ENCODE results near the gene DNM3.
A peak's percentile ranks its signal among the peaks of the same experiment; 100 is the strongest.

The DNM3 gene

GRCh38 chr1:172140072-172140471 is 298.8 kb downstream of the DNM3 start:
- H3K9ac ChIP-seq (ENCODE audit: low read length), result no peak overlapping the region
- no peak overlapping the region for H3K27ac ChIP-seq (ENCODE audit: low read depth, low read length)
- H3K4me1 ChIP-seq (ENCODE audit: control insufficient read depth, insufficient read depth, low read length), result 0 out of 2 replicates have a peak, but pooled peaks cover 3% of the 10 kb centered on the region
- H3K36me3 ChIP-seq (ENCODE audit: control insufficient read depth, insufficient read depth, low read length), result no peaks in the 10 kb centered on the region
- no peaks in the 10 kb centered on the region for H3K9me3 ChIP-seq (ENCODE audit: control insufficient read depth, insufficient read depth, low read depth, low read length)
- H3K4me3 ChIP-seq (ENCODE audit: low read depth, low read length), result no peak overlapping the region
- H3K27me3 ChIP-seq (ENCODE audit: control insufficient read depth, insufficient read depth, low read length), result no peaks in the 10 kb centered on the region

- H3K9ac ChIP-seq (ENCODE audit: low read length), result no peak overlapping the region
- no peak overlapping the region for H3K4me3 ChIP-seq (ENCODE audit: low read depth, low read length)
- H3K27me3 ChIP-seq (ENCODE audit: control insufficient read depth, insufficient read depth, low read length), result no peaks in the 10 kb centered on the region
- H3K4me1 ChIP-seq (ENCODE audit: control insufficient read depth, insufficient read depth, low read length), result peaks cover 8% of the 10 kb centered on the region; the same call in 1 of the 2 replicates
- no peaks in the 10 kb centered on the region for H3K9me3 ChIP-seq (ENCODE audit: control insufficient read depth, insufficient read depth, low read depth, low read length)
- H3K27ac ChIP-seq (ENCODE audit: low read depth, low read length), result no peak overlapping the region
- H3K36me3 ChIP-seq (ENCODE audit: control insufficient read depth, insufficient read depth, low read length), result no peaks in the 10 kb centered on the region
Measured at GRCh38 chr1:172140591-172140990, 299.3 kb downstream of the DNM3 start.

GRCh38 chr1:172141341-172141881 is 300.1 kb downstream of the DNM3 start:
- H3K27ac ChIP-seq (ENCODE audit: low read depth, low read length), result no peak overlapping the region

GRCh38 chr1:172142324-172142723 is 301.0 kb downstream of the DNM3 start:
- H3K9ac ChIP-seq (ENCODE audit: low read length), result no peak overlapping the region

More at GRCh38 chr1:172141341-172141881, 300.1 kb downstream of the DNM3 start:
- Histone ChIP-seq H3K27me3 (ENCODE audit: control insufficient read depth, insufficient read depth, low read length) (no peaks in the 10 kb centered on the region), H3K4me1 (ENCODE audit: control insufficient read depth, insufficient read depth, low read length) (peaks cover 9% of the 10 kb centered on the region; the same call in 1 of the 2 replicates), H3K9me3 (ENCODE audit: control insufficient read depth, insufficient read depth, low read depth, low read length) (no peaks in the 10 kb centered on the region), H3K36me3 (ENCODE audit: control insufficient read depth, insufficient read depth, low read length) (no peaks in the 10 kb centered on the region), H3K4me3 (ENCODE audit: low read depth, low read length) (no peak overlapping the region), H3K9ac (ENCODE audit: low read length) (no peak overlapping the region)

GRCh38 chr1:172143384-172144055 is 302.2 kb downstream of the DNM3 start:
- no peaks in the 10 kb centered on the region for H3K9me3 ChIP-seq (ENCODE audit: control insufficient read depth, insufficient read depth, low read depth, low read length)
- H3K4me3 ChIP-seq (ENCODE audit: low read depth, low read length), result no peak overlapping the region
- no peaks in the 10 kb centered on the region for H3K27me3 ChIP-seq (ENCODE audit: control insufficient read depth, insufficient read depth, low read length)
- H3K36me3 ChIP-seq (ENCODE audit: control insufficient read depth, insufficient read depth, low read length), result no peaks in the 10 kb centered on the region
- H3K27ac ChIP-seq (ENCODE audit: low read depth, low read length), result no peak overlapping the region
- peaks cover 10% of the 10 kb centered on the region for H3K4me1 ChIP-seq (ENCODE audit: control insufficient read depth, insufficient read depth, low read length)
- no peak overlapping the region for H3K9ac ChIP-seq (ENCODE audit: low read length)

More at GRCh38 chr1:172142324-172142723, 301.0 kb downstream of the DNM3 start:
- Histone ChIP-seq H3K36me3 (ENCODE audit: control insufficient read depth, insufficient read depth, low read length) (no peaks in the 10 kb centered on the region), H3K27me3 (ENCODE audit: control insufficient read depth, insufficient read depth, low read length) (no peaks in the 10 kb centered on the region), H3K4me1 (ENCODE audit: control insufficient read depth, insufficient read depth, low read length) (peaks cover 9% of the 10 kb centered on the region; the same call in 1 of the 2 replicates), H3K9me3 (ENCODE audit: control insufficient read depth, insufficient read depth, low read depth, low read length) (no peaks in the 10 kb centered on the region), H3K4me3 (ENCODE audit: low read depth, low read length) (no peak overlapping the region), H3K27ac (ENCODE audit: low read depth, low read length) (no peak overlapping the region)

- Histone ChIP-seq H3K27ac (ENCODE audit: low read depth, low read length) (no peak overlapping the region), H3K9me3 (ENCODE audit: control insufficient read depth, insufficient read depth, low read depth, low read length) (no peaks in the 10 kb centered on the region), H3K4me3 (ENCODE audit: low read depth, low read length) (no peak overlapping the region), H3K4me1 (ENCODE audit: control insufficient read depth, insufficient read depth, low read length) (peaks cover 14% of the 10 kb centered on the region), H3K27me3 (ENCODE audit: control insufficient read depth, insufficient read depth, low read length) (no peaks in the 10 kb centered on the region), H3K36me3 (ENCODE audit: control insufficient read depth, insufficient read depth, low read length) (no peaks in the 10 kb centered on the region), H3K9ac (ENCODE audit: low read length) (no peak overlapping the region)
Measured at GRCh38 chr1:172144445-172145061, 303.3 kb downstream of the DNM3 start.

GRCh38 chr1:172145231-172145651 is 303.9 kb downstream of the DNM3 start:
- no peaks in the 10 kb centered on the region for H3K9me3 ChIP-seq (ENCODE audit: control insufficient read depth, insufficient read depth, low read depth, low read length)
- peaks cover 14% of the 10 kb centered on the region for H3K4me1 ChIP-seq (ENCODE audit: control insufficient read depth, insufficient read depth, low read length)
- H3K9ac ChIP-seq (ENCODE audit: low read length), result no peak overlapping the region
- H3K4me3 ChIP-seq (ENCODE audit: low read depth, low read length), result no peak overlapping the region
- no peaks in the 10 kb centered on the region for H3K27me3 ChIP-seq (ENCODE audit: control insufficient read depth, insufficient read depth, low read length)
- H3K36me3 ChIP-seq (ENCODE audit: control insufficient read depth, insufficient read depth, low read length), result no peaks in the 10 kb centered on the region
- no peak overlapping the region for H3K27ac ChIP-seq (ENCODE audit: low read depth, low read length)

GRCh38 chr1:172145656-172146055 is 304.4 kb downstream of the DNM3 start:
- Histone ChIP-seq H3K27ac (ENCODE audit: low read depth, low read length) (no peak overlapping the region), H3K4me3 (ENCODE audit: low read depth, low read length) (no peak overlapping the region), H3K36me3 (ENCODE audit: control insufficient read depth, insufficient read depth, low read length) (no peaks in the 10 kb centered on the region), H3K9me3 (ENCODE audit: control insufficient read depth, insufficient read depth, low read depth, low read length) (no peaks in the 10 kb centered on the region), H3K27me3 (ENCODE audit: control insufficient read depth, insufficient read depth, low read length) (no peaks in the 10 kb centered on the region), H3K9ac (ENCODE audit: low read length) (no peak overlapping the region), H3K4me1 (ENCODE audit: control insufficient read depth, insufficient read depth, low read length) (peaks cover 14% of the 10 kb centered on the region)

GRCh38 chr1:172146141-172146850 is 305.0 kb downstream of the DNM3 start:
- no peak overlapping the region for H3K27ac ChIP-seq (ENCODE audit: low read depth, low read length)
- no peaks in the 10 kb centered on the region for H3K27me3 ChIP-seq (ENCODE audit: control insufficient read depth, insufficient read depth, low read length)
- H3K4me3 ChIP-seq (ENCODE audit: low read depth, low read length), result no peak overlapping the region
- peaks cover 14% of the 10 kb centered on the region for H3K4me1 ChIP-seq (ENCODE audit: control insufficient read depth, insufficient read depth, low read length)
- no peaks in the 10 kb centered on the region for H3K9me3 ChIP-seq (ENCODE audit: control insufficient read depth, insufficient read depth, low read depth, low read length)
- no peaks in the 10 kb centered on the region for H3K36me3 ChIP-seq (ENCODE audit: control insufficient read depth, insufficient read depth, low read length)
- no peak overlapping the region for H3K9ac ChIP-seq (ENCODE audit: low read length)

- H3K4me3 ChIP-seq (ENCODE audit: low read depth, low read length), result no peak overlapping the region
- no peak overlapping the region for H3K9ac ChIP-seq (ENCODE audit: low read length)
- no peak overlapping the region for H3K27ac ChIP-seq (ENCODE audit: low read depth, low read length)
- H3K36me3 ChIP-seq (ENCODE audit: control insufficient read depth, insufficient read depth, low read length), result no peaks in the 10 kb centered on the region
- no peaks in the 10 kb centered on the region for H3K27me3 ChIP-seq (ENCODE audit: control insufficient read depth, insufficient read depth, low read length)
- H3K9me3 ChIP-seq (ENCODE audit: control insufficient read depth, insufficient read depth, low read depth, low read length), result no peaks in the 10 kb centered on the region
- H3K4me1 ChIP-seq (ENCODE audit: control insufficient read depth, insufficient read depth, low read length), result peaks cover 14% of the 10 kb centered on the region
Measured at GRCh38 chr1:172147541-172147940, 306.2 kb downstream of the DNM3 start.

GRCh38 chr1:172148213-172148612 is 306.9 kb downstream of the DNM3 start:
- Histone ChIP-seq H3K9me3 (ENCODE audit: control insufficient read depth, insufficient read depth, low read depth, low read length) (no peaks in the 10 kb centered on the region), H3K27me3 (ENCODE audit: control insufficient read depth, insufficient read depth, low read length) (no peaks in the 10 kb centered on the region), H3K4me1 (ENCODE audit: control insufficient read depth, insufficient read depth, low read length) (peaks cover 14% of the 10 kb centered on the region), H3K36me3 (ENCODE audit: control insufficient read depth, insufficient read depth, low read length) (no peaks in the 10 kb centered on the region), H3K4me3 (ENCODE audit: low read depth, low read length) (no peak overlapping the region), H3K9ac (ENCODE audit: low read length) (no peak overlapping the region), H3K27ac (ENCODE audit: low read depth, low read length) (0 out of 2 replicates have a peak overlapping the region, but pooled peaks have one; percentile 21)

Data from HUES6 (cell line).